Activated T-cell treated with anti-CD3 and anti-CD28 coated beads for 48 hours (primary cell): ENCODE measurements around the gene TRAF7.
"Not testable (repeated sequence)": the region's sequence is repeated elsewhere in the genome, so short reads cannot be mapped to it uniquely, and the experiment has no call there.

Experiments
- DNase-seq: peaks from one replicate; pipeline ENCODE4 v3.0.0-alpha.2; 2020; ENCODE audit warnings: low read depth

The TRAF7 gene

DNA sequence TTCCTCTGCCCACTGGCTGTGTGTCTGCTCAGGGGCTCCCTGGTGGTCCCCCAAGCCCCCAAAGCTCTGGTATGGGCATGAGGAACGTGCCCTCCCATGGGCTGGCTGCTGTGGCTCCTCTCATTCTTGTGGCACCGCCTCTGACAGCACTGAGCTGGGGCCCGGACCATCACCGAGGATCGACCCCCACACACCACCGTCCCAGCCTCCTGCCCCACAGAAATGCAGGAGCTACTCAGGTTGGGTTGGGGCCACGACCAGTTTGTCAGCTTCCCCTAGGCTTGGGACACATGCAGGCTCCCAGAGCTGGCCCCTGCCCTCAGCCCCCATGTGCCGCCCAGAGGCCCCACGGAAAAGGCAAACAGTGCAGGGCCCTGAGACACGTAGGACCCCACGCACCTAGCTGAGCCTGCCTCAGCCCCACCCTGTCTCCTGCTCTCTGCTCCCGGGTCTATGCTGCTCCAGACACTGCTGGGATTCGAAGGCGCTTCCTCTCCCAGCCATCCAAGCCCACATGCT lies 44.1 kb downstream of the TRAF7 start:
- DNase-seq = no peak

DNA sequence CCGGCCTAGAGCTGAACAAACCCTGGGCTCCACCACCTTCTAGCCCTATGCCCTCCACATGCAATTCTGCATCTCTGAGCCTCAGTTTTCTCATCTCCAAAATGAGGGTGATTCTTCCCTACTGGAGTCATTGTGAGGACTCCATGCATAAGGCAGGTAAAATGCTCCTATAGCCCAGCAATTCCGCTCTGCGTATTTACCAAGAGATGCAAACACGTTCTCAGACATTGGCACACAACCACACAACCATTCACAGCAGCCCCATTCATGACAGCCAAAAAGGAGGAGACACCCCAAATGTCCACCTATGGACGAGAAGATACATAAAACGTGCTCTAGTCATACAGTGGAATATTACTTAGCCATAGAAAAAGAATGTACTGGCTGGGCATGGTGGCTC lies 44.7 kb downstream of the TRAF7 start:
- DNase-seq = no peak

DNA sequence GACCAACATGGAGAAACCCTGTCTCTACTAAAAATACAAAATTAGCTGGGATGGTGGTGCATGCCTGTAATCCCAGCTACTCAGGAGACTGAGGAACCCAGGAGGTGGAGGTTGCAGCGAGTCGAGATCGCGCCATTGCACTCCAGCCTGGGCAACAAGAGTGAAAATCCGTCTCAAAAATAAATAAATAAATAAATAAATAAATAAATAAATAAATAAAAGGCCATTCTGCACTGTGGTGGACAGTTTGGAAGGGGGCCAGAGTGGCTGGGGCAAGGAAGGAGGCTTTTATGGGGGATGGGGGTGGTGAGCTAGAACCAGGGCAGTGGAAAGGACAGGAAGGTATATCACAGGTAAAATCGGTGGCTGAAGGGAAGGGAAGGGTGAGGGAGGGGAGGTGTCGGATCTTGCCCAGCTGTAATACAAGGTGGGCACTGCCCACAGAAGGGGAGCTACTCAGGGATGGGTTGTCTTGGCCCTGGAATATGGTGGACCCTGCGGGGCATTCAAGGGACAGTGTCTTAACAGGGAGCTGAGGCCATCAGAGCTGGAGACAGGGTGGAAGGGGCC lies 47.6 kb downstream of the TRAF7 start:
- DNase-seq = not testable (repeated sequence)

DNA sequence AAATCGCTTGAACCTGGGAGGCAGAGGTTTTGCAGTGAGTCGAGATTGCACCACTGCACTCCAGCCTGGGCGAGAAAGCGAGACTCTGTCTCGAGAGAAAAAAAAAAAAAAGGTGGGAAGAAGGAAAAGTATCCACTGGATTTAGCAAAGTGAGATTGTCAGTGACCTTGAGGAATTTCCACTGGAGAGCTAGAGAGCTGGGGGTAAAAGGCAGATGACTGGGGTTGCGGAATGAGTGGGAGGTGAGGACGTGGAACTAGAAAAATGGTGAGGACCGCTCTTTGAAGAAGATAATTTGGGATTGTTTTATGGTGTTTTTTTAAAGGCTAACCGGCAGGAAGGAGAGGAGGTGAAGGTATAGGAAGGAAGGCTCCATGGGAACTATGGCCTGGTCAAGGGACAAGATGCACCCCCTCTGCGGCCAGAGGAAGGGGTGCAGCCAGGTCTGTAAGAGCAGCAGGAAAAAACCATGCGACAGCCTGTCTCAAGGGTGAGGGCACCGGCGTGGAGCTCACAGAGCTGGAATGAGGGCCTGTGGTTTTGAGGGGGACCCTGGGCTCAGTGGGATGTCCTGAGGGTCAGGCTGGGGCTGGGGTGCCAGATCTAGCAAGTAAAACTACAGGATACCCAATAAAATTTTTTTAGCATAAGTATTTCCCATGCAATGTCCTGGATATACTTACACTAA lies 49.0 kb downstream of the TRAF7 start:
- no peak for DNase-seq

DNA sequence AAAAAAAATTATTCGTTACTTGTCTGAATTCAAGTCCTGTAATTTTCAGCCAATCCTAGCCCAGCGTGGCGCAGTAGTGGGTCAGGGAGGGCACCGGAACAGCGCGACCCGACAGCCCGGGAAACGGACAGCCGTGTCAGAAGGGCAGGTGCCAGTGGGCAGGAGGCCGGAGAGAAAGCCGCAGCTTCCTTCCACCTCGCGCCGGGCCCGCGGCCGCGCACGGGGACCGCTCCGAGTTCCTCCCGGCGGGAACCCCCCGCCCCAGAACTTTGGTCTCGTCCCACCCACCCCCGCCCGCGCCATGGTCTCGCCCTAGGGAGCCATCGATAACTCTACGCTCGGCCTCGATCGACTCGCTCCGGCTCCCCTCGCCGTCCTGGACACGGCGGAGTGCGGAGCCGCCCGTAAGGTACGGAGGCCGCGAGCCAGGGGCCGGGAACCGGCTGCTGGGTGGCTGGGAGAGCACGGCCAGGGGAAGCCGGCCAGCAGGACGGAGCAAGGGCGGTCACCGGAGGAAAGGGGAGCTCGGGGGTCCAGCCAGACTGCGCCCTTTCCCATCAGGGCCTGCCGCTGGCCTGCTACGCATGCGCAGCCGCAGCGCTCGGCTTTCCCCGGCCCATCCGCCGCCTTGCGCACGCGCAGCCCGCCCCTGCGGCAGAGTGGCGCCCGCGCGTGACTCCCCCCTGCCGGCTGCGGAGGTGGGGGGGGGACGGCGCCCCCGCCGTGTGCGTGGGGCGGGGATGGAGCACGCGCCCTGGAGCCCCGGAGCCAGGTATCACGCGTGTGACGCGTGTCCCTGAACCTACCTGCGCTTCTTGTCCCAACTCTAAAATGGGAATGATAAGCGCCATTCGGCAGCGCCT lies 49.8 kb downstream of the TRAF7 start, which contains the start of gene MLST8:
Gene MLST8, plus strand, starts transcription at position 351 of the 863 bp plus-strand sequence. CDS start 632 bp downstream, outside the sequence.
- DNase-seq = peak; percentile 89

DNA sequence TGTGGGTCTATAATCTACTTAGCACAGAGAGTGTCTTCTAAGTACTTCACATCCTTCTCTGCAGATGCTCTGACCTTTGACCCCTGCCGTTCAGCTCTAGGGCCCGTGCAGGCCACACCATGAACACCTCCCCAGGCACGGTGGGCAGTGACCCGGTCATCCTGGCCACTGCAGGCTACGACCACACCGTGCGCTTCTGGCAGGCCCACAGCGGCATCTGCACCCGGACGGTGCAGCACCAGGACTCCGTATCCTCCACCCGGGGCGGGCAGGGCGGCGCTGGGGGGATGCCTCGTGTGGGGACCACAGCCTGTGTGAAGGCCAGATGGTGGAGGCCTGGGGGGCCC lies 50.4 kb downstream of the TRAF7 start:
- DNase-seq = no peak

DNA sequence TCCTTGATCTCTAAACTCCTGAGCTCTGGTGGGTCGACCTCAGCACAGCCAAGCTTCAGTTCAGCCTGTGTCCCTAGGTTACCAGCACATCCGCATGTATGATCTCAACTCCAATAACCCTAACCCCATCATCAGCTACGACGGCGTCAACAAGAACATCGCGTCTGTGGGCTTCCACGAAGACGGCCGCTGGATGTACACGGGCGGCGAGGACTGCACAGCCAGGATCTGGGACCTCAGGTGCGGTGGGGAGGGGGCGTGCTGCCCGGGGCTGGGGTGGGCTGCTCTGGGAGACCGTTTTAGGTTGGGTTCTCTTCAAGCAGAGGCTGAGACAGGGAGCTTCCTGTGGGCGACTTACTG lies 50.8 kb downstream of the TRAF7 start:
- no peak for DNase-seq

DNA sequence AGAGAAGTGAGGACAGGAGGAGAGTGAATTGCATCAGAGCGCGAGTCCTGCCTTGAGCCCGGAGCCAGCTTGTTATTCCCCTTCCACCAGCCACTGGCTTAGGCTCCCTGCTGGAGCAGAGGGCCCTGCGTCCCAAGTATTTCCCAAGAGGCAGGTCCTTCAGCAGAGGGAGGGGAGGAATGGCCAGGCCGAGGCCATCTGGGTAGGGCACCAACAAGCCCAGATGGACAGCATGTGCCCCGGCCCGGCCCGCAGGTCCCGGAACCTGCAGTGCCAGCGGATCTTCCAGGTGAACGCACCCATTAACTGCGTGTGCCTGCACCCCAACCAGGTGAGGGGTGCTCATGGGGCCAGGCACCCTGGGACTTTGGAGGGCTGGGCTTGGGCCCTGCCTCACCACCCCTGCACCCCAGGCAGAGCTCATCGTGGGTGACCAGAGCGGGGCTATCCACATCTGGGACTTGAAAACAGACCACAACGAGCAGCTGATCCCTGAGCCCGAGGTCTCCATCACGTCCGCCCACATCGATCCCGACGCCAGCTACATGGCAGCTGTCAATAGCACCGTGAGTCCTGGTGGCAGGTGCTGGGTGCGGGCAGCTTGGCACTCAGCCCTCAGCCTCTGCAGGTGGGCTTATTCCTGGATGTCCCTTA lies 51.3 kb downstream of the TRAF7 start:
- DNase-seq = no peak

DNA sequence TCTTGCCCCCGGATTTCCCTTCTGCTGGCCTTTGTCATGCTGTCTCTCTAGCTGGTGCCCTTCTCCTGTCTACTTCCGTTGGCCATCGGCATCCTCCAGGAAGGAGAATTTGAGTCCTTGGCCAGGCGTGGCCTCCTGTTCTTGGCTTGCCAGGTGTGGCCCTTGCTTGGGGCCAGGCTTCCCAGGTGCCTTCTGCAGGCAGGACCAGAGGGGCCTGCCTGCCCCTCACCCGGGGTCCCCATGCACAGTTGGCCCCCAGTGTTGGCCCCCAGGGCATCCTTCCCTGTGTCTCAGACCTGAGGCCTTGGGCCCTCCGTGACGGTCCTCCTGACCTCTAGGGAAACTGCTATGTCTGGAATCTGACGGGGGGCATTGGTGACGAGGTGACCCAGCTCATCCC lies 52.3 kb downstream of the TRAF7 start:
- no peak for DNase-seq

DNA sequence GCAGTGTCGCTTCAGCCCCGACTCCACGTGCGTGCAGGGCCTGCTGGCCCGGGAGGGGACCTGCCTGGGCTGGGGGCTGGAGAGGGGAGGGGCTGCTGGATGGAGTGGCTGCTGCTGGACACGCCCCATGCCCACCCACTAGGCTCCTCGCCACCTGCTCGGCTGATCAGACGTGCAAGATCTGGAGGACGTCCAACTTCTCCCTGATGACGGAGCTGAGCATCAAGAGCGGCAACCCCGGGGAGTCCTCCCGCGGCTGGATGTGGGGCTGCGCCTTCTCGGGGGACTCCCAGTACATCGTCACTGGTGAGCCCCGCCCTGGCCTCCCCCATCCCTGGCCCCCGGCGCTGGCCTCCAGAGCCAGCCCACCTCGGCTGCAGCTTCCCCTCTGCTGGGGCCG lies 52.7 kb downstream of the TRAF7 start:
- DNase-seq = no peak

DNA sequence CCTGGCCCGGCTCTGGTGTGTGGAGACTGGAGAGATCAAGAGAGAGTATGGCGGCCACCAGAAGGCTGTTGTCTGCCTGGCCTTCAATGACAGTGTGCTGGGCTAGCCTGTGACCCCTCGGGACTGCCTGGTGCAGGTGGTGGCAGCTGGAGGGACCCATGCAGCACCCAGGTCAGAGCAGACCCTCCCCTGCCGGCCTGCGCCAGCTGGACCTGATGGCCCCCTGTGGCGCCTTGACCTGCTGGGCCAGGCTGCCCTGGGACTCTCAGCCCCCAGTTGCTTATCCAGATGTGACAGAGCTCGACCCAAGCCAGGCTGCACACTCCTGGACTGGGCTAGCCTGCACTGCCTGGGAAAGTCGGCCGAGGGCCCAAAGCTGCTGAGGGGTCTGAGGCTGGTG lies 53.2 kb downstream of the TRAF7 start:
- DNase-seq = no peak

DNA sequence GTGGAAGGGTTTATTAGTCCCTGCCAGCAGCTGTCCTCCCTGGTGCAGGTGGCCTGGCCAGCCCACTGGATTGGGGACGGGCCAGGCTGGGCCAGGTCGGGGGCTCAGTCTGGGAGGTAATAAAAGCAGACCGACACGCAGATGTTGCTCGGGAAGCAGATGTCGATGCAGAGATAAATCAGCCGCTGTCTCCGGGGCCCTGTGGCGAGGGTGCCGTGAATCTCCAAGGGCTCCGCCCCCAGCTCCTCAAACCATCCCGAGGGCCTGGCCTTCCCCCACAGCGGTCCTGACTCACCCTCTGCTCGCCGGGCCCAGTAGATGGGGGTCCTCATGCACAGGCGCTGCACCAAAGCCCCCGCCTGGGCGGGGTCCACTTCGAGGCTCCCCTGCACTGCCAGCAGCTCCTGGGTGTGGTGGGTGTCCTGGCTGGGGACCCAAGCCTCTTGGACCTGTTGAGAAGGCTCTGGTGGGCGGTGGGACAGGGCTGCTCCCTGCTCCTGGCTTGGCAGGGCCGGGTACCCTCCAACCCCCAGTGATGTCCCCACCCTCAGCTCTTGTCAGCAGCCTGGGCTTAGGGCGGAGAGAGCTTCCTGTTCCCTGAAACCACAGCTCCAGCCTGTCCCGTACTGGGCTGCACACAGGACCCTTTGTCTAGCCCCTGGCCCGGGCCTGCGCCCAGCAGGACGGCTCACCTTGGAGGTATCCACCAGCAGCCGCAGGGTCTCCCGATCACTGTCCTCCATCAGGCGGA lies 53.9 kb downstream of the TRAF7 start:
- DNase-seq = no peak

DNA sequence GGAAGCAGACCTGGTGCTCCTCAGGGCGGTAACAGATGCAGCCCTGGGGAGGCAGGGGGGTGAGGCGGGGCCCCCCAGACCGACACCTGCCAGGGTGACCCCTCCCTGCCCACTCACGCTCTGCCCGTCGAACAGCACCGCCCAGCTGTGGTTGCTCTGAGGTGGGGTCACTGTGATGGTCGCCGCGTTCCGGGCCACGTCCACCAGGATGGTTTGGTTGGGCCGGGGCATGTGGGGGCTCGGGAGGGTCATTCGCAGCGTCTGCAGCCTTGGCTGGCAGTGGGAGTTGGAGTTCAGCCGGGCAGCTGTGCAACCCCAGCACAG lies 54.4 kb downstream of the TRAF7 start:
- DNase-seq = no peak

DNA sequence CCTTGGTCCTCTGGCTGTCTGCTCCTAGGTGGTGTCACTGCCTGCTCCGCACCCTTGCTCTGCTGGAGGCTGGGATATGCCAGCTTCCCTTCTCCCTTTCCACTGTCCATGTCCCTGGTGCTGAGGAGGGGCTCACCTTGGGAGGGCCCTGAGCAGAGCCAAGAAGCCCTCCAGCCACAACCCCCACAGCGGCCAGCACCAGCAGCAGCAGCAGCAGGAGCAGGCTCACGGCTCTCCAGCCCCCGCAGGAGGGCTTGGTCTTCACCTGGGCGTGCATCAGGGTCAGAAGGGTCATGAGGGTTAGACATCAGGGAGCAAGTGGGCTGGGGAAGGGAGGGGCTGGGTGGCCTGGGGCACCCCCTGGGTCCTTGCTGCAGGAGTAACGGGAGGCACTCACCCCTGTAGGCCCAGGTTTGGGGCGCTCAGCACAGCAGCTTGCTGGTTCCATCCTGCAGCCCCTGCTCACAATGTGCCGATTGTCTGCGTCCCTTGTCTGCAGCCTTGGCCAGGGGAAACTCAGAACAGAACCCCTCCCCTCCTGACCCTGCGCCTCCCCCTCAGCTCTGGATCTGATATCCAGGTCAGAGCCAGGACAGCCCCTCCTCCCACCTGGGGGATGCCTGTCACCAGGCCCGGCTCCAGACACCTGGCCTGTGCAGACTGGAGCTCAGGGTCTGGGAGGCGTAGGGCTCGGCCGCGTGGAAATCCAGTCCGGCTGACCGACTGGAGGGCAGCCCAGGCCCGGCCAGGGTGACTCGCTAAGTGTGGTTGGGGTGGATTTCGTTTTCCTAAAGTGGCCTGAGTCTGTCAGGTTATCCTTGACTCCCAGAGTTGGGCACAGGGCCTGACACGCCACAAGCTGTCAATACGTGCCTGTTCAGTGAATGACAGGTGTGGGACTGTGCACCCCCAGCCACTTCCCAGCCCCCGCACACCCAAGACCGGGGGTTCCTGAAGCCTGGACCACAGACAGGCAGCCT lies 55.1 kb downstream of the TRAF7 start, which contains the start of gene BRICD5:
Gene BRICD5, minus strand, starts transcription at position 478 of the 980 bp plus-strand sequence. Its CDS starts 30 bp downstream, at position 448.
- DNase-seq = no peak

DNA sequence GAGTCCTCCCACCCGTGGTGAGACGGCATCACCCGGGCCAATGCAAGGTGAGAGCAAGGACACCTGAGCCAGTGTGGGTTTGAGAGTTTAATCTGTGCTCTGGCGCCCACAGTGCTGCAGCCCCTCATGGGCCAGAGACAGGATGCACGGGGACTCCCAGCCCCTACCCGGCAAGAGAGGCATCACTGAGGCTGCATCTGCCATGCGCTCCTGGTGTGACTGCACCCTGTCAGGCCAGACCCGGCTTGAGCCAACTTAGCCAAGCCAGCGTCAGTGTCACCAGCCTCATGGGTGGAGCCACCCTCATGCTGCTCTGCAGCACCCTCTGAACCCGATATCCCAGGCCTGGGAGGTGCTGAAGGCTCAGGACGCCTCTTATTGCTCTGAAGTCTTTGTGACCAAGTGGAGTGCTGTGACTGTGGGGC lies 56.4 kb downstream of the TRAF7 start:
- no peak for DNase-seq

DNA sequence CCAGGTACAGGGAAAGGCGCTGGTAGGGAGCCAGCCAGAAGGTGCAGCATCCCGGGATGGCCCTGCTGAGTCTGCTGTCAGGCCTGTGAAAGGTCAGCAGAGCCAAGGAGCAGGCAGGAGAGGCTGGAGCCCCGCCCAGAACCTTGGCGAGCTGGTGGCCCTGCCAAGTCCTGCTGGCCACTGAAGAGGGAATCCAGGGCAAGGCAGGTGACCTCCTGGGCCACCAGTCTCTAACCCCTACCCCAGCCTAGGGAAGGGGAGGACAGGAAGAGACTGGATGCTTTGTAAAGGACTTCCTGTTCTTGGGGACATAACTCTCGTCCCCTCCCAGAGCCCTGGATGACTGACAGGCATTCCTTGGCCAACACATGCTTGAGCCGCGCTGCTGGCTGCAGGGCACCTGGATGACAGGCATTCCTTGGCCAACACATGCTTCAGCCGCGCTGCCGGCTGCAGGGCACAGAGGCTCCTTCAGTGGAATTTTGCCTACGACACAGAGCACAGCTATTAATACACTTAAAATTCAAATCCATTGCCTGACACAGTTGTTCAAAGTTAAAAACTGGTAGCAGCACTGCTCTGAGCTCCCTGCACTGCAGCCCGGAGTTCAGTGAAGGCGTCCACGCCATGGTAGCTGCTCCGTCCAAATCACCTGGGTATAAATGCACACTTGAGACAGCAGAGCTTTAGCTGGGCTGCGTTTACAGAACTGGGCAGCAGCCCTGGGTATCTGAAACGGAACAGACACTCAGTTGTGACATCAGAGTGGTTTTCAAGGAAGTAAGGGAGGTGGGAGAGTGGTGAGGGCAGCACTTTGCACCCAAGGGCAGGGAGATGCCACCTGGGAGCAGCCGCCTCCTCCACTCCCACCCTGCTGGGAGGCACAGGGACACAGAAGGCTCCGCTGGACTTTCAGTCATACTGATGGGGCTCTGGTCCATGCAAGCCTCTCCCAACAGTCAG lies 57.1 kb downstream of the TRAF7 start:
- no peak for DNase-seq

DNA sequence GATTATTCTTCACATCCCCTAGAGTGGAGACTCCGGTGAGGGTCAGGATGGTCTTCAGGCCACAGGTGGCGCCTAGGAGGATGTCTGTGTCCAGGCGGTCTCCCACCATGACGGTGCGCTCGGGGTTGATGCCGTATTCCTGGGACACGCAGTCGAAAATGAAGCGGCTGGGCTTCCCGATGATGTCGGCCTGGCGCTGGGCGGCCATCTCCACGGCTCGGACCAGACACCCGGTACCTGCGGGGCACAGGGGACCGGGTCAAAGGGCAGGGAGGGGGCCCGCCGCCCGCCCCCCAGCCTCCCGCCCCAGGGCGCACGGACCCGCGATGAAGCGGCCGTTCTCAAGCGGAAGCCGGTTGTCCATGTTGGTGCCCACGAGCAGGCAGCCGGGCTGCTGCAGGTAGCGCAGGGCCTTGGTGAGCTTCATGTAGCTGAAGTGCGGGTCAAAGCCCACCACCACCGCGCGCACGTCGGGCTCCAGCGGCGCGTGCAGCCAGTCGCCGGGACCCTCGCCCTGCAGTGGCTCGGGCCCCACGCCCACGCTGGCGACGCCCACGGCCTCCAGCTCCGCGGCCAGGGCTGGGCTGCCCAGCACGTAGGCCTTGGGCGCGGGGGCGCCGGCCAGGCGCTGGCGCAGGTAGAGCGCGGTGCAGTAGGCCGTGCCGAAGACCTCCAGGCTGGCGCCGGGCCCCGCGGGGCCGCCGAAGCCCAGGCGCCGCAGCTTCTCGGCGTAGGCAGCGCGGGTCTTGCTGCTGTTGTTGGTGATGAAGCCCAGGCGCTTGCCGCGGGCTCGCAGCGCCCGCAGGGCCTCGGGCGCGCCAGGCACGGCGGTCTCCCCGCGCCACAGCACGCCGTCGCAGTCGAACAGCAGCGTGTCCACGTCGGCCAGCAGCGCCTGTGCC lies 58.5 kb downstream of the TRAF7 start:
- DNase-seq = no peak

DNA sequence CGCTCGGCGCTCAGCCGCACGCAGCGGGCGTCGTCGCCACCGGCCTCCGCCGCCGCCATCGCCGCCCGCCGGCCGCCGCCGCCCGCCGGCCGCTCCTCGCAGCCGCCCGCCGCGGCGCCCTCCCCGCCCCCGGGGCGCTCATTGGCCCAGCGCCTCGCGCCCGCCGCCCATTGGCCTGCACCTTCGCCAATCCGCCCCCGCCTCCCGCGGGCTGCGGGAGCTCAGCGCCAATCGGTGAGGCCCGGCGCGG lies 59.1 kb downstream of the TRAF7 start, which contains the start of gene PGP:
Gene PGP, minus strand, starts transcription at position 122 of the 250 bp plus-strand sequence. Its CDS starts 63 bp downstream, at position 59.
- no peak for DNase-seq
